K562 (cell line): ENCODE measurements around the gene CACNA1C. TPM values are rescaled to one million over a fixed set of nuclear protein-coding genes. Genes with fewer than 3 reads are reported as not detected.

Source experiments
- ATAC-seq: fragments of 200-7000 bp; cut with Tn5 transposase; 3 replicates; pipeline ENCODE4 v1.9.1; 2020; ENCODE audit warnings: moderate library complexity
- BruUV-seq: library from RNA; stranded (reverse); fragments of 400-500 nt; replicated peaks from 2 replicates; lab custom pipeline; 2021; lab: Mats Ljungman, UMichigan
- CTCF ChIA-PET: fragments of 300-600 bp; formaldehyde crosslinking; extraction: SDS; loops from one replicate; lab custom pipeline; 2021; ENCODE audit warnings: low intra/inter-chr PET ratio; lab: Yijun Ruan, JAX
- POLR2A ChIA-PET: fragments of 300-600, 350-650 bp; sonication (Branson Sonifier 250); formaldehyde crosslinking; extraction: SDS; loops from one replicate; lab custom pipeline; 2021; ENCODE audit warnings: antibody characterized with exemption, inconsistent platforms; lab: Yijun Ruan, JAX
- DNase-seq, 4 experiments: peaks; one replicate each; pipeline versions ENCODE4 v3.0.0 to v3.0.0-alpha.2; 2011 to 2018; ENCODE audit warnings: low spot score in 3 of 4, mixed read lengths in 3 of 4; ENCODE audit errors: extremely low read depth in 1 of 4
- FAIRE-seq: peaks from 2 replicates; lab custom pipeline; 2011; peaks lifted over from hg19 to GRCh38; lab: Jason Lieb, UNC
- H2AFZ ChIP-seq: 2 replicates; pipeline ENCODE4 v1.6.0; 2011; ENCODE audit warnings: low read depth, low read length, control low read depth, inconsistent platforms
- H3K27ac ChIP-seq: fragments of 200-600 bp; 3 replicates; pipeline ENCODE4 v1.8.0; 2011; ENCODE audit warnings: low read depth, mild to moderate bottlenecking, control low read depth, inconsistent platforms, low read length, moderate library complexity, mixed read lengths; ENCODE audit errors: extremely low read depth
- H3K27me3 ChIP-seq, 2 experiments: fragments of 300-600 bp in 1 of 2; 2 replicates in 1 of 2; 3 replicates in 1 of 2; pipeline versions ENCODE4 v1.6.0 to v1.8.0; 2011; ENCODE audit warnings: inconsistent platforms in 2 of 2, low read length in 2 of 2, mild to moderate bottlenecking in 1 of 2, mixed read lengths in 1 of 2, moderate library complexity in 1 of 2; ENCODE audit not compliant: control insufficient read depth in 2 of 2, insufficient read depth in 2 of 2
- H3K36me3 ChIP-seq: fragments of 300-600 bp; 3 replicates; pipeline ENCODE4 v1.8.0; 2011; ENCODE audit warnings: mild to moderate bottlenecking, low read length, inconsistent platforms; ENCODE audit not compliant: control insufficient read depth, insufficient read depth
- H3K4me1 ChIP-seq, 2 experiments: fragments of 200-600 bp in 1 of 2; replicated peaks in 1 of 2; 2 replicates in 1 of 2; 3 replicates in 1 of 2; pipeline versions ENCODE4 v1.5.1 to v1.8.0; 2011; ENCODE audit warnings: inconsistent platforms in 2 of 2, low read length in 2 of 2, mild to moderate bottlenecking in 1 of 2, mixed read lengths in 1 of 2, moderate library complexity in 1 of 2; ENCODE audit not compliant: control insufficient read depth in 2 of 2, insufficient read depth in 2 of 2
- H3K4me2 ChIP-seq: 2 replicates; pipeline ENCODE4 v1.6.1; 2011; ENCODE audit warnings: low read length, control low read depth, inconsistent platforms, mixed read lengths; ENCODE audit not compliant: insufficient read depth
- H3K4me3 ChIP-seq: fragments of 200-600 bp; sonication (generic), shearing (Covaris generic); 2 replicates; pipeline ENCODE4 v1.5.1; 2016; ENCODE audit warnings: control low read depth, inconsistent platforms
- H3K79me2 ChIP-seq: fragments of 200-600 bp; 3 replicates; pipeline ENCODE4 v1.8.0; 2011; ENCODE audit warnings: low read length, inconsistent platforms; ENCODE audit not compliant: control insufficient read depth, insufficient read depth
- H3K9ac ChIP-seq, 2 experiments: 2 replicates each; pipeline versions ENCODE4 v1.6.0 to v1.6.1; 2011; ENCODE audit warnings: low read depth in 2 of 2, low read length in 2 of 2, control low read depth in 1 of 2, inconsistent platforms in 1 of 2, mild to moderate bottlenecking in 1 of 2, mixed read lengths in 1 of 2; ENCODE audit not compliant: insufficient read depth in 1 of 2
- H3K9me1 ChIP-seq: one replicate; pipeline ENCODE4 v1.6.0; 2011; ENCODE audit warnings: inconsistent platforms, mild to moderate bottlenecking, low read length, moderate library complexity; ENCODE audit not compliant: control insufficient read depth, insufficient read depth
- H3K9me3 ChIP-seq: replicated peaks from 2 replicates; pipeline ENCODE4 v1.5.1; 2011; ENCODE audit warnings: low read depth, low read length, inconsistent platforms; ENCODE audit not compliant: control insufficient read depth, insufficient read depth
- H4K20me1 ChIP-seq: replicated peaks from 2 replicates; pipeline ENCODE4 v1.6.1; 2011; ENCODE audit warnings: low read length, inconsistent platforms, mixed read lengths; ENCODE audit not compliant: control insufficient read depth, insufficient read depth
- CBFB ChIP-seq: sonication (generic); formaldehyde crosslinking; IDR thresholded peaks from 2 replicates; pipeline ENCODE4 v1.4.0; 2020; ENCODE audit warnings: mild to moderate bottlenecking, missing genetic modification reagents
- CEBPB ChIP-seq: fragments of 450-650 bp; IDR thresholded peaks from 2 replicates; pipeline ENCODE4 v1.6.1; 2016; ENCODE audit warnings: missing genetic modification characterization, missing compliant biosample characterization
- E2F4 ChIP-seq: sonication (generic); formaldehyde crosslinking; IDR thresholded peaks from 2 replicates; pipeline ENCODE4 v1.8.0; 2022; ENCODE audit warnings: mild to moderate bottlenecking, low read depth, missing genetic modification reagents
- MYC ChIP-seq, 2 experiments: fragments of 250-450 bp in 1 of 2; sonication (Bioruptor Pico) in 1 of 2; IDR thresholded peaks; 2 replicates each; pipeline versions ENCODE4 v1.5.1 to v1.6.1; 2012 to 2021; ENCODE audit warnings: low read depth in 2 of 2, borderline replicate concordance in 1 of 2, improper control_type of control experiment in 1 of 2, low read length in 1 of 2, mild to moderate bottlenecking in 1 of 2, moderate library complexity in 1 of 2
- NFATC3 ChIP-seq: fragments of 450-650 bp; IDR thresholded peaks from 2 replicates; pipeline ENCODE4 v1.6.1; 2017; ENCODE audit warnings: mild to moderate bottlenecking
- POLR3G ChIP-seq: IDR thresholded peaks from 2 replicates; pipeline ENCODE4 v1.6.1; 2011; ENCODE audit not compliant: insufficient read length, insufficient replicate concordance; ENCODE audit errors: extremely low read depth
- SIN3B ChIP-seq: fragments of 450-650 bp; IDR thresholded peaks from 2 replicates; pipeline ENCODE4 v1.6.1; 2017; ENCODE audit warnings: low read depth, mild to moderate bottlenecking, moderate library complexity
- SNRNP70 ChIP-seq: fragments of 200-400 bp; formaldehyde crosslinking; optimal IDR thresholded peaks from 2 replicates; pipeline ENCODE3; 2017; ENCODE audit warnings: low read depth, low read length
- TCF3 ChIP-seq: sonication (generic); formaldehyde crosslinking; IDR thresholded peaks from 2 replicates; pipeline ENCODE4 v1.4.0; 2020; ENCODE audit warnings: mild to moderate bottlenecking, missing genetic modification reagents
- ZFX ChIP-seq: sonication (generic); formaldehyde crosslinking; IDR thresholded peaks from 2 replicates; pipeline ENCODE4 v1.8.0; 2022; ENCODE audit warnings: mild to moderate bottlenecking, missing genetic modification reagents, moderate library complexity
- ZNF274 ChIP-seq: IDR thresholded peaks from 2 replicates; pipeline ENCODE4 v1.6.1; 2011; ENCODE audit warnings: low read depth, mild to moderate bottlenecking, low read length, moderate library complexity, borderline replicate concordance
- ZNF384 ChIP-seq: IDR thresholded peaks from 2 replicates; pipeline ENCODE4 v1.6.1; 2012; ENCODE audit warnings: low read depth, low read length, improper control_type of control experiment
- WGBS: fragments of 100-300 bp; shearing (Covaris generic); methylation state at CpG from one replicate; pipeline ENCODE4 v1.1.6; 2016; ENCODE audit warnings: low coverage, mixed read lengths; ENCODE audit not compliant: insufficient coverage; ENCODE audit errors: missing lambda C conversion rate; 5-methylcytosine and 5-hydroxymethylcytosine counted together
- in situ Hi-C: fragments of 300-500 bp; cut with MboI; formaldehyde crosslinking; loops from 4 replicates; pipeline ENCODE4 v1.15.0; 2018; ENCODE audit warnings: inconsistent platforms, mixed read lengths
- intact Hi-C: fragments of 100-400 bp; cut with micrococcal nuclease; formaldehyde crosslinking; loops from 2 replicates; pipeline ENCODE4 v1.14.2; 2022
- polyA plus RNA-seq, 8 experiments: library from polyadenylated mRNA; depleted of rRNA in 4 of 8; stranded (reverse) in 5 of 8; unstranded in 3 of 8; fragments of >200 nt; fragmentation: Nextera tagmentation in 2 of 8; fragmentation: Illumina TruSeq in 1 of 8; extraction: Ambion mirVana in 2 of 8; extraction: Trizol in 1 of 8; gene quantifications; 2 replicates each; pipeline versions ENCODE4 v1.2.1 to v1.2.3, GENCODE V29; 2011 to 2014; ENCODE audit warnings: inconsistent platforms in 1 of 8, missing spikeins in 1 of 8
- total RNA-seq, 7 experiments: library from RNA; depleted of rRNA in 6 of 7; stranded (reverse); fragments of >200 nt in 6 of 7; fragmentation: Illumina TruSeq in 2 of 7; extraction: Trizol in 2 of 7; gene quantifications; 2 replicates each; pipeline versions ENCODE4 v1.2.1 to v1.2.3, GENCODE V29; 2011 to 2021; ENCODE audit warnings: low replicate concordance in 1 of 7
- TF ChIP-seq, protein P1 (sequence below): fragments of 250-450 bp; sonication (Bioruptor Pico); IDR thresholded peaks from 2 replicates; pipeline ENCODE4 v1.8.0; 2021; ENCODE audit warnings: moderate library complexity, mild to moderate bottlenecking, inconsistent platforms

The CACNA1C gene
- total and polyA plus RNA-seq, 9 of the 15 experiments (the other 6 are each of a cell fraction or from before 2014, with no cell fraction given): not detected

GRCh38 chr12:2678426-2678825 is 625.6 kb downstream of the CACNA1C start:
- H4K20me1 ChIP-seq: no peaks in the 10 kb centered on the region
- no peak overlapping the region for H3K27ac ChIP-seq
- in situ Hi-C loops (no loop called here), intact Hi-C loops (no loop called here)
- ChIA-PET CTCF (no interaction called here), POLR2A (no interaction called here)
- peaks cover 0 to 8% of the 10 kb centered on the region in 2 experiments; a peak in 1 of 5 replicates for H3K4me1 ChIP-seq
- 0% methylated on average over 11 of the region's 11 CpGs for WGBS
- H3K79me2 ChIP-seq: no peaks in the 10 kb centered on the region
- H3K27me3 ChIP-seq: peaks cover 0 to 32% of the 10 kb centered on the region in 2 experiments; a peak in 4 of 5 replicates
- FAIRE-seq (no peak), ATAC-seq (no peak), DNase-seq (no peak)
- no peaks in the 10 kb centered on the region for H3K9me1 ChIP-seq
- no peak overlapping the region for H3K4me2 ChIP-seq
- no peak for TF ChIP-seq MYC (IDR thresholded peaks at IDR 0.05; ENCODE audit: low read depth, low read length)
- TF ChIP-seq MYC (CRISPR knock-in tag; IDR thresholded peaks at IDR 0.05; ENCODE audit: borderline replicate concordance, low read depth): no peak
- no peak for TF ChIP-seq CBFB (CRISPR knock-in tag)
- no peak for TF ChIP-seq SIN3B
- TF ChIP-seq ZFX: no peak
- TF ChIP-seq CEBPB: no peak
- TF ChIP-seq, protein P1, sequence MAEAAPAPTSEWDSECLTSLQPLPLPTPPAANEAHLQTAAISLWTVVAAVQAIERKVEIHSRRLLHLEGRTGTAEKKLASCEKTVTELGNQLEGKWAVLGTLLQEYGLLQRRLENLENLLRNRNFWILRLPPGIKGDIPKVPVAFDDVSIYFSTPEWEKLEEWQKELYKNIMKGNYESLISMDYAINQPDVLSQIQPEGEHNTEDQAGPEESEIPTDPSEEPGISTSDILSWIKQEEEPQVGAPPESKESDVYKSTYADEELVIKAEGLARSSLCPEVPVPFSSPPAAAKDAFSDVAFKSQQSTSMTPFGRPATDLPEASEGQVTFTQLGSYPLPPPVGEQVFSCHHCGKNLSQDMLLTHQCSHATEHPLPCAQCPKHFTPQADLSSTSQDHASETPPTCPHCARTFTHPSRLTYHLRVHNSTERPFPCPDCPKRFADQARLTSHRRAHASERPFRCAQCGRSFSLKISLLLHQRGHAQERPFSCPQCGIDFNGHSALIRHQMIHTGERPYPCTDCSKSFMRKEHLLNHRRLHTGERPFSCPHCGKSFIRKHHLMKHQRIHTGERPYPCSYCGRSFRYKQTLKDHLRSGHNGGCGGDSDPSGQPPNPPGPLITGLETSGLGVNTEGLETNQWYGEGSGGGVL (CRISPR knock-in tag): no peak
- no peak for TF ChIP-seq POLR3G
- TF ChIP-seq NFATC3: no peak
- TF ChIP-seq ZNF274: no peak
- no peak for TF ChIP-seq SNRNP70
- TF ChIP-seq E2F4 (CRISPR knock-in tag): no peak
- TF ChIP-seq TCF3 (CRISPR knock-in tag): no peak
- no peak for TF ChIP-seq ZNF384
- H2AFZ ChIP-seq: no peak overlapping the region
- BruUV-seq: no TSS peak
- no peaks in the 10 kb centered on the region for H3K36me3 ChIP-seq
- H3K4me3 ChIP-seq: no peak overlapping the region
- no peaks in the 10 kb centered on the region for H3K9me3 ChIP-seq
- no peak overlapping the region for H3K9ac ChIP-seq
